LNCAP (cell line): ENCODE measurements around the gene FNIP2.

Source experiments
- TF ChIP-seq, protein P1 (sequence below): fragments of 450-650 bp; IDR thresholded peaks from 2 replicates; pipeline ENCODE4 v1.5.1; 2017; ENCODE audit warnings: mild to moderate bottlenecking

Gene FNIP2

DNA sequence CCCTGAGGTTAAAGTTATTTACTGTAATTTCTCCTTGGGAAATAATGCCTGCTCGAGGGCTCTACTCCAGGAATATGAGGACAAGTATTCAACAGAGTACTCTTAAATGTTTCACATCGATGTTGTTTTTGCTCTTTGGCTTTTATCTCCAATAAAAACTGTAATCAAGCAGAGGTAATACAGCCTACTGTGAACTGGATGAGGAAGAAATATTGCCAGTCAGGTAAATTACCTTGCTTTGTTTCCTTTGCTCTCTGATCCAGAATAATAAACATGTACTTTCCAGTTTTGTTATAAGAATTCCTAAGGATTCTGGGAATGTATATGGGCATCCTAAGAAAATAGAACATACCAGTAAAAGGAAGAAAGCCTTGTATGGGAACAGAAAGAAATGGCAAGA, 60.4 kb downstream of the FNIP2 start:
- TF ChIP-seq, protein P1, sequence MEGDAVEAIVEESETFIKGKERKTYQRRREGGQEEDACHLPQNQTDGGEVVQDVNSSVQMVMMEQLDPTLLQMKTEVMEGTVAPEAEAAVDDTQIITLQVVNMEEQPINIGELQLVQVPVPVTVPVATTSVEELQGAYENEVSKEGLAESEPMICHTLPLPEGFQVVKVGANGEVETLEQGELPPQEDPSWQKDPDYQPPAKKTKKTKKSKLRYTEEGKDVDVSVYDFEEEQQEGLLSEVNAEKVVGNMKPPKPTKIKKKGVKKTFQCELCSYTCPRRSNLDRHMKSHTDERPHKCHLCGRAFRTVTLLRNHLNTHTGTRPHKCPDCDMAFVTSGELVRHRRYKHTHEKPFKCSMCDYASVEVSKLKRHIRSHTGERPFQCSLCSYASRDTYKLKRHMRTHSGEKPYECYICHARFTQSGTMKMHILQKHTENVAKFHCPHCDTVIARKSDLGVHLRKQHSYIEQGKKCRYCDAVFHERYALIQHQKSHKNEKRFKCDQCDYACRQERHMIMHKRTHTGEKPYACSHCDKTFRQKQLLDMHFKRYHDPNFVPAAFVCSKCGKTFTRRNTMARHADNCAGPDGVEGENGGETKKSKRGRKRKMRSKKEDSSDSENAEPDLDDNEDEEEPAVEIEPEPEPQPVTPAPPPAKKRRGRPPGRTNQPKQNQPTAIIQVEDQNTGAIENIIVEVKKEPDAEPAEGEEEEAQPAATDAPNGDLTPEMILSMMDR = no peak

- TF ChIP-seq, protein P1 = no peak
Observed at GRCh38 chr4:158833602-158834001, 64.8 kb downstream of the FNIP2 start.

DNA sequence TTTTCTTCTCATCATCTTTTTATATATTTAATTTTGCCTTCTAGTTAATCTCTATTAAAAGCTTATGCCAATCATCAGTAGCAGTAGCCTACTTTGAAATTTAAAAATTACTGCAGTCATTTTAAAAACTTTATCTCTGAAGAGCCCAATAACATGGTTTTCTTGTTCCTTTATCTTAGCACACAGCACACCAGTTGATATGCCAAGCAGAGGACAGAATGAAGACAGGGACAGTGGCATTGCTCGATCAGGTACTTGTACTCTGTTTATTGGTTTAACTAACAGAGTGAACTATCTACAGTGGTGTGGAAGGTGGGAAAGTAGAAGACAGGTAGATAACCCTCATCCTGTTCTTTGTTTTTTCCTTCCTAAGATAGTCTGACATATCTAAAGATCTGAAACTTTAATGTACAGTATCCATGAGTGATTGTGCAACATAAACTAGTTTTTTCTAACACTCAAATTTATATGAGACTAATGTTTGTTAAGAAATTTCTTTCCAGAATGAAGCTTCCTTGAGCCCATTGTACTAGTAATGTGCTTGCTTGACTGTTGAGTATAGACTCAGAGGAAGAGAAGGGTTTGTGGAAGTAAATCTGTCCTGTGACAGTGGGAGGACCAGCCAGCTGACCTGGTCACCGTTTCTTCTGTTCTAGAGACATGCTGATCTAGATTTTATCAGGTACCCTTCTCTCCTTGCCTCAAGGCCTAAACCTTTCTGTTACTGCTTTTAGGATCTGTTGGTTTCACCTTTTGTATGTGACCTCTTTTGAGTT, 66.6 kb downstream of the FNIP2 start:
- TF ChIP-seq, protein P1 = no peak

- TF ChIP-seq, protein P1 = no peak
Observed at GRCh38 chr4:158836002-158836369, 67.2 kb downstream of the FNIP2 start.

DNA sequence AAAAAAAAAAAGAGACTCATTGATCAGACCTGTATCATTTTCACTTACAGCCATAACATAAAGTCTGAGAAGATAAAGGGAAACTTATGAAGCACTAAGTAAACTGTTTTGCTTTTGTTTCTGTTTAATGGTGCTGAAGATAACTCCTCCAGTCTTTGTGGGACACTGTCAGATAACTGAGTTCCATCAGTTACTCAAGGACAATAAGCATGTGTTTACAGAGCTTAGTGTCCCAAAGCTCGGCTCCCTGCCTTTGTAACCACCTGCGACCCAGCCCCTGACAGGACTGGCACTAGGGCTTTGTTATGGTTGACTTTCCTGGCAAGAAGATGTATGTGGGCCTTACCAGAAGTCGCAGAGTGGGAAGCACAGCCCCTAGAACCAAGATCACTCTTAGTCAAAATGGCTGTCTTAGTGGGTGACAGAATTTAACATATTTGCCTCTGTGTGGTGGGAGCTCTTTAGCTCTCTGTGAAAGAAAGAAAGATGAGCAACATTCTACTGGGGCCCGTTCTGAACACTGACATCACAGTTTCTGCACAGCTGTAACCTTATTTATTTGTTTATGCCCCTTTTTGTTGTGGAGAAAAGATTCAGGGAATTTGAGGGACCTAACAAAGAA, 68.1 kb downstream of the FNIP2 start:
- TF ChIP-seq, protein P1 = no peak

DNA sequence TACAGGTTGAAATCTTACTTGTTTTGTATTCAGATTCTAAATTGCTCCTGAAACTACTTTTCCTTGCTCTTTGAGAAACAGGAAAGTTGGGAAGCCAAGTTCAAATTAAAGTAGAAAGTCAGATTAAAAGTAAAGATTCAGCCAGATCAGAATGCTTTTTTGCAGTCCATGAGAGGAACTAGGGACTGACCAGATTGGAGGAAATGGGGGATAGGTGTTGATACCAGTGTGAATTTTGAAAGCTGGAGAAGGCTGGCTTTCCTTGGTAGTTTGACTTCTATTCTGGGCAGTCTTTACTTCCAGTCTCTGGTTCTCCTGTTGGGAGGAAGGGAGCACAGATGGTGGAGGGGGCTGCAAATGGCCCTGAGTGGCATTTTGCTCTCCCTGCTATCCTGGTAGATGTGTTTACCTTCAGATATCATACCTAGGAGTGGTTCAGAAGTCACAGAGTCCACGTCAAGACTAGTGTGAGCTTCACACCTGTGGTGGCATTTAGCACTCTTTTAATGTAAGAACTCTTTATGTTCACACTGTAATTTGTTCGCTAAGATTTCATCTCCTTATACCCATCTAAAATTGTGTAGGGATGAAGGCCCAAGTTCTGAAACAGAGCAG, 68.8 kb downstream of the FNIP2 start:
- TF ChIP-seq, protein P1 = no peak

DNA sequence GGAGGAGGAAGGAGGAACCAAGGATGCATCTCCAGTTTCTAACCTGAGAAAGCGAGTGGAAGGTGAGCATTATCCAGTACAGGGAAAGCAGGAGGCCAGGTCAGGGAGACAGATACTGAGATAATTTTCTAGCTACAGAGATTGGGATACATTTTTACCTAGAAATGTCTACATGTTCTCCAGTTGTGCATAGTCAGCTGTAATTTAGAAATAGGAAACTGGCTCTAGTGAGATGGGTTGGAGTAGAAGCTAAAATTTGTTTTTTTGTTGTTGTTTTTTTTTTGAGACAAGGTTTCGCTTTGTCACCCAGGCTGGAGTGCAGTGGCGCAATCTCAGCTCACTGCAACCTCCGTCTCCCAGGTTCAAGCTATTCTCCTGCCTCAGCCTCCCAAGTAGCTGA, 71.3 kb downstream of the FNIP2 start:
- TF ChIP-seq, protein P1 = no peak
